RPMI8226 (cell line): ENCODE data around the gene CLCF1.

Source experiments
- DNase-seq: peaks from one replicate; pipeline ENCODE4 v3.0.0-alpha.2; 2015

CLCF1 gene

GRCh38 chr11:67355023-67355793, 18.2 kb downstream of the CLCF1 start:
- DNase-seq, result no peak

GRCh38 chr11:67354075-67355022, 19.0 kb downstream of the CLCF1 start:
- DNase-seq, result no peak

- DNase-seq, result peak; percentile 95
These were observed 19.9 kb downstream of the CLCF1 start, which contains the start of gene POLD4 for GRCh38 chr11:67353317-67354074. POLD4 (minus strand) TSS chr11:67353546; CDS start chr11:67353399, 147 bp downstream.

DNA sequence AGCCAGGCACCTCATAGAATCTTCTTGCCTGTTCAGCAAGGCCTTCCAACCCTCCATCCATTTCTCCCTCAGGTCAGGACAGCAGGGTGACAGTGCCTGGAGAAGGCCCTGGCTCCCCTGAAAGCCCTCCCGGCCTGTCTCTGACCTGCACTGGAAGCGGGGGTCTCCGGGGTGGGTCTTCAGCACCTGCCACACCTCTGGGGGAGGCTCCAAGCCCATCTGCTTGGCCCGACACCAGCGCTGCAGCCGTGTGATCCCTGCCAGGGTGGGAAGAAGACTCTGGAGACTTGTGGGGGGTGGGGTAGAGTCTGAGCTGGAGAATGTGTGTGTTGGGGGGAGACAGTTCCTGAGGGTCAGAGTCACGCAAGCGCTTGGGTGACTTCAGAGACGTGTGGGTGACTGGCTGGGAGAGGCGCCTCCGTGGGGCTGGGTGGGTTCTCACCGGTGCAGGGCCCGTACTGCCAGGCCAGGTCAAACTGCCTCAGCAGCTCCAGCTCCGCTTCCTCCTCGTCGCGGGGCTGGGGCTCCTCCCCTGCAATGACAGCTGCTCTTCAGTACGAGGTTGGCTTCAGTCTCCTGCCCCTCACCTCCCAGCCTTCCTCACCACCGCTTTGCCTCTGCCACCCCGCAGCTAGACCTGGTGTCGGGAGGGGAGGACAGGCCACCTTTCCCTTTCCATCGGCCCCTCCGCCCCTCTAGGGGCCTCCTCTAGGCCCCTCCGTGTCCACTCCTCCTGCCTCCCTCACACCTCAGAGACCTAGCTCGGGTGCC, 20.7 kb downstream of the CLCF1 start:
- peak; percentile 77 for DNase-seq

DNA sequence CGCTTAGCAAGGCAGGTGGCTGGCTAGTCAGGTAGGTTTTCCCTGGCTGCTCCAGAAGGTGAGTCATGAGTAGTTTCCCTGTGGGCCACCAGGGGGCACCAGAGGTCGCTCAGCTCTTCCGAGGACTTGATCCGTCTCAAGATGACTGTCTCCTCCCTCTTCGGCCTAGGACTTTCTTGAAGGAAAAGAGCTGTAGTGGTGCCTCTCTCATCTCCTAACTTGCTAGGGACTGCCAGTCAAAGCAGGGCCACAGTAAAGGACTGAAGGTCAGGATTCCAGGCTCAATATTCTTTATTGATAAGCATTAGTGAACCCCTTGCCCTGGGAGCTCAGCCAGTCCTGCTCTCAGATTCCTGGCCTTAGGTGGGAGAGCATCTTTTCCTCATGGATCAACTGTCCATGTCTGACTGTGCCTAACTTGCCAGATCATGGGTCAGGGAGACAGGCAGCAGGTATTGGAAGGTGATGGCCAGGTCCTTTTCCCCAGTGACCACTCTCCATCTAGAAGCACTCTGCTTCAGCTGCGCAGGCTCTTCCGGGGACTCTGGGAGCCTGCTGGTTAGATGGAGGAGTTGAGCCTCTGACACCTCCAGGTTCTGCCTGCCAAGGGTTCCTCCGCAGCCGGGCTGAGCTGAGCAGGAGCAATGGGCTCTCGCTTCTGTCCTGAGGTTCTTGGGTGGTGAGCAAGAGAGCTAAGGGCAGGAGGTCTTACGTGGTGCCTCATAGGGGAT, 22.0 kb downstream of the CLCF1 start:
- DNase-seq, result peak; percentile 72

- peak; percentile 54 for DNase-seq
These were observed 23.4 kb downstream of the CLCF1 start for GRCh38 chr11:67349928-67350465.

DNA sequence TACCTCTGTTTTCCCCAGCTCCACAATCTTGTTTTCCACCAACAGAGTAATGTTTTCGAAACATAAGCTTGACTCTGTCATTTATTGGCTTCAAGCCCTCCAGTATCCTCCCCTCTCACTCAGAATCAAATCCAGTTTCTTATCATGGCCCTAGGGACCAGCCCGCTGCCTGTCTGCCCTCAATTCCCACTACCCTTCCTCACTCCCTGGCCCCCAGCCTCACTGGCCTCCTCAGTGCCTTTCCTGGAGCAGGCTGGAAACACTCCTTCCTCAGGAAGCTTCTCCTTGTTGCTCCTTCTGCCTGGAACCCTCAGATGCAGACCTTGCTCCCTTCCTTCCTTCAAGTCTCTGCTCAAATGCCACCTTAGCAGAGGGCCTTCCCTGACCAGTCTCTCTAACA, 23.9 kb downstream of the CLCF1 start:
- no peak for DNase-seq

GRCh38 chr11:67349036-67349435, 24.4 kb downstream of the CLCF1 start:
- DNase-seq, result no peak

DNA sequence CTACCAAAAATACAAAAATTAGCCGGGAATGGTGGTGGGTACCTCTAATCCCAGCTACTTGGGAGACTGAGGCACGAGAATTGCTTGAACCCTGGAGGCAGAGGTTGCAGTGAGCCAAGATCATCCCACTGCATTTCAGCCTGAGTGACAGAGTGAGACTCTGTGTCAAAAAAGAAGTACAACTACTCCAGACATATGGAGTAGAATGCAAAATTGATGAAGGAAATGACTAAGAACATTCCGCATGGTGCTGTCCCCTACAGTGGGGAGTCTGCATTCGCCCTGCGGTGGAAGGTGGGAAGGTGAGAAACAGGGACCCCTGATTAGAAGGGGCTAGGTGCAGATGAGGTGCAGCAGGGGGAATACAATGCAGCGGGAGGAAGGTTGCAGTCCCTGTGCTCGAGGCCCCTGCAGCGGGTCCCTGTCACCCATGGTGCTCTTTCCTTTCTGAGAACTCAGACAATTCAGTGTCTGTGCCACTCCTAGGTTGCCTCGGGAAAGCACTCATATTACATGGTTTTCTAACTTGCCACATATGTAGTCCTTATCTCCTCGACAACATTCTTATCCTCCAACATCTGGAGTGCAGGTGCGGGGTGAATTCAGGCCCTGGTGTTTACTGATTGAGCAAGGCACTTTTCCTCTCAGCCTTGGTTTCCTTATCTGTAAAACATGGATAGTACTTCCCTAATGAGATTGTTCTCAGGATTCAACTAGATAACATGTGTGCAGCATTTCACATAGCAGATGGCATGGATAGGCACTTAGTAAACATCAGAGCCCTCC, 25.2 kb downstream of the CLCF1 start:
- DNase-seq, result no peak

- no peak for DNase-seq
These were observed 27.2 kb downstream of the CLCF1 start for GRCh38 chr11:67345920-67346819.

- DNase-seq, result no peak
These were observed 28.0 kb downstream of the CLCF1 start for GRCh38 chr11:67345247-67345919.

DNA sequence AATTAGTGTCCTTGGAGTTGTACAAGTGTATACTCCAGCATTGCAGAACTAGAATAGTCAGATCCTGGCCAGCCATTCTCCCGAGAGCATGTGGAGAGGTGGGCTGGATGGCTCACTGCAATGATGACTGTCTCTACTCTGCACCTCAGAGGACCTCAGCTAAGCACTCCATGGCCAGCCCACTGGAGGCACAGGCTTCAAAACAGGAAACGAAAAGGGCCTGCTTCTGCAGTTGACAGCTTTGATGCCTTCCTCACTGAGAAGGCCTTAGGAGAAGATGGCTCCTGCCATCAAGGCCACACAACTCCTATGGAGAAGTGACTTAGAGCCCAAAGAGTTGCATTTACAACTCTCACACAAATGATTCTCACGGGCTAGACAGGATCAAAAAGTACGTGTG, 29.1 kb downstream of the CLCF1 start:
- peak; percentile 25 for DNase-seq

DNA sequence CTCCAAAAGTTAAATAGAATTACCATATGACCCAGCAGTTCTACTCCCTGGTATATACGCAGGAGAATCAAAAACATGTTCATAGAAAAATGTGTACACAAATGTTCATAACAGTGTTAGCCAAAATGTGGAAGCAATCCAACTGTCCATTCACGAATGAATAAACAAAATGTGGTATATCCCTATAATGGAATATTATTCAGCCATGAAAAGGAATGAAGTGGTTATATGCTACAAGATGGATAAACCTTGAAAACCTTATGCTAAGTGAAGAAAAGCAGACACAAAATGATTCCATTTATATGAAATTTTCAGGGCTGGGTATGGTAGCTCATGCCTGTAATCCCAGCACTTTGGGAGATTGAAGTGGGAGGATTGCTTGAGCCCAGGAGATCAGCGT, 36.1 kb downstream of the CLCF1 start:
- DNase-seq, result no peak

GRCh38 chr11:67332081-67332691, 41.2 kb downstream of the CLCF1 start:
- DNase-seq, result no peak

- DNase-seq, result no peak
These were observed 49.9 kb downstream of the CLCF1 start for GRCh38 chr11:67323526-67323925.

GRCh38 chr11:67322049-67322448, 51.3 kb downstream of the CLCF1 start:
- DNase-seq, result no peak

GRCh38 chr11:67321313-67321871, 52.0 kb downstream of the CLCF1 start:
- no peak for DNase-seq

GRCh38 chr11:67320691-67321090, 52.7 kb downstream of the CLCF1 start:
- DNase-seq, result no peak
